MM.1S (cell line): Measurements from ENCODE around the gene MORN5.

Experiments used
- DNase-seq: peaks from one replicate; pipeline ENCODE4 v3.0.0-alpha.2; 2015
- H2AFZ ChIP-seq: fragments of 300-600 bp; sonication (generic); 2 replicates; pipeline ENCODE4 v1.6.0; 2016; ENCODE audit warnings: antibody characterized with exemption, low read length
- H3F3A ChIP-seq: fragments of 300-600 bp; sonication (generic); 2 replicates; pipeline ENCODE4 v1.6.1; 2016; ENCODE audit warnings: mild to moderate bottlenecking, antibody characterized with exemption, low read length, moderate library complexity, mixed read lengths; ENCODE audit not compliant: insufficient read depth
- H3K27ac ChIP-seq: fragments of 300-600 bp; sonication (generic); 2 replicates; pipeline ENCODE4 v1.5.1; 2016; ENCODE audit warnings: mild to moderate bottlenecking, low read length
- H3K27me3 ChIP-seq: fragments of 300-600 bp; sonication (generic); replicated peaks from 2 replicates; pipeline ENCODE4 v1.6.0; 2016; ENCODE audit warnings: low read length; ENCODE audit not compliant: insufficient read depth
- H3K36me3 ChIP-seq: fragments of 300-600 bp; sonication (generic); replicated peaks from 2 replicates; pipeline ENCODE4 v1.6.1; 2016; ENCODE audit warnings: mild to moderate bottlenecking, low read length, mixed read lengths; ENCODE audit not compliant: insufficient read depth
- H3K4me1 ChIP-seq: fragments of 300-600 bp; sonication (generic); 2 replicates; pipeline ENCODE4 v1.6.1; 2016; ENCODE audit warnings: low read length, mixed read lengths
- H3K4me2 ChIP-seq: fragments of 300-600 bp; sonication (generic); 2 replicates; pipeline ENCODE4 v1.6.0; 2016; ENCODE audit warnings: low read depth, low read length
- H3K4me3 ChIP-seq: fragments of 300-600 bp; sonication (generic); 2 replicates; pipeline ENCODE4 v1.5.1; 2016; ENCODE audit warnings: low read length, mixed read lengths
- H3K79me2 ChIP-seq: fragments of 300-600 bp; sonication (generic); 2 replicates; pipeline ENCODE4 v1.6.1; 2016; ENCODE audit warnings: mixed run types, low read length, mixed read lengths
- H3K9ac ChIP-seq: fragments of 300-600 bp; sonication (generic); 2 replicates; pipeline ENCODE4 v1.6.1; 2016; ENCODE audit warnings: low read length, mixed read lengths
- H3K9me2 ChIP-seq: fragments of 300-600 bp; sonication (generic); replicated peaks from 2 replicates; pipeline ENCODE4 v1.6.1; 2016; ENCODE audit warnings: mild to moderate bottlenecking, low read length, mixed read lengths; ENCODE audit not compliant: insufficient read depth
- H3K9me3 ChIP-seq: fragments of 300-600 bp; sonication (generic); replicated peaks from 2 replicates; pipeline ENCODE4 v1.6.1; 2016; ENCODE audit warnings: mild to moderate bottlenecking, low read length, mixed read lengths; ENCODE audit not compliant: insufficient read depth
- H4K20me1 ChIP-seq: fragments of 300-600 bp; sonication (generic); 2 replicates; pipeline ENCODE4 v1.6.1; 2016; ENCODE audit warnings: mild to moderate bottlenecking, low read length, moderate library complexity, mixed read lengths; ENCODE audit not compliant: insufficient read depth
- EZH2 ChIP-seq: fragments of 300-600 bp; sonication (generic); optimal IDR thresholded peaks from 2 replicates; pipeline ENCODE3; 2017; ENCODE audit warnings: low read depth, mild to moderate bottlenecking, antibody characterized with exemption, low read length, mixed read lengths
- EZH2phosphoT487 ChIP-seq: fragments of 300-600 bp; sonication (generic); IDR thresholded peaks from 2 replicates; pipeline ENCODE4 v1.6.1; 2018; ENCODE audit warnings: antibody characterized with exemption, low read length
- TF ChIP-seq, protein P1 (sequence below): fragments of 300-600 bp; sonication (generic); IDR thresholded peaks from 2 replicates; pipeline ENCODE4 v1.5.1; 2016; ENCODE audit warnings: antibody characterized with exemption, low read length, mixed read lengths

The MORN5 gene

DNA sequence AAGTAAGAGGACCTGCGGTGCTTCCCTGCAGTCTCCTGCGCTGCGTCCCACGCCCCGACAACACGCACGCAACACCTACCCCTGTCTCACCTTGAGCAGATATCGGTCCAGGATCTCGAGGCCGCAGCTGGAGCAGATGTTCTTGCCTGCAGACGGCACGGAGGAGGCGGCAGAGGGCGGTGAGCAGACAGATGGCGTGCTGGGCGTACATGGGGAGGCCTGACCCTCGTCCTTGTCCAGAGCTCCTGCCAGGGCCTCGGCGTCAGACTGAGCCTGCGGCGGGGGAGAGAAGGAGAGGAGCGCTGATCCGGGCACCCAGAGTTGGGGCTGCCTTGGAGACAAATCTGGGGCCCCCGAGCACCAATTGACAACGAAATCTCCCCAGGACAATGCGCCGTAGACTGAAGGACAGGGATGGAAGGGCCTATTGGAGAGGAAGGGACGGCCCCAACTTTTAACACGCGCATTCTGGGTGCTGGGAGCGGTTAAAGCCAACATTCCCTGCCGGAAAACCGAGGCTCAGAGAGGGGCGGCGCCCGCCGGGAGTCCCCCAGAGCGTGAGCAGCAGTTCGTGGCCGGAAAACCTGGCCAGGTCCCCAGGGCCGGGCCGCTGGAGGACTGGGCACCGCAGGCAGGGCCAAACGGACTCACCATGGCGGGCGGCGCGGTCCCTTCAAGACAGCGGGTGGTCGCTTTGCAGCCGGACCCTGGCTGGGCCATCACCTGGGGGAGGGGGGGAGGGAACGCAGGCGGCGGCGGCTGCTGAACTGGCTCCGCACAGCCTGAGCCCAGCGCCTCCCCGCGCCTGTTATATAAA is 67.3 kb downstream of the MORN5 start:
- Histone ChIP-seq H2AFZ (no peak overlapping the region), H3K4me3 (no peak overlapping the region), H3K27me3 (peaks cover 21% of the 10 kb centered on the region), H4K20me1 (no peaks in the 10 kb centered on the region), H3K9me2 (no peaks in the 10 kb centered on the region), H3K9ac (no peak overlapping the region), H3K9me3 (no peaks in the 10 kb centered on the region), H3K79me2 (no peaks in the 10 kb centered on the region), H3F3A (no peaks in the 10 kb centered on the region), H3K27ac (no peak overlapping the region), H3K4me2 (no peak overlapping the region), H3K36me3 (no peaks in the 10 kb centered on the region), H3K4me1 (no peaks in the 10 kb centered on the region)
- no peak for DNase-seq
- no peak for TF ChIP-seq EZH2
- TF ChIP-seq EZH2phosphoT487: no peak
- TF ChIP-seq, protein P1, sequence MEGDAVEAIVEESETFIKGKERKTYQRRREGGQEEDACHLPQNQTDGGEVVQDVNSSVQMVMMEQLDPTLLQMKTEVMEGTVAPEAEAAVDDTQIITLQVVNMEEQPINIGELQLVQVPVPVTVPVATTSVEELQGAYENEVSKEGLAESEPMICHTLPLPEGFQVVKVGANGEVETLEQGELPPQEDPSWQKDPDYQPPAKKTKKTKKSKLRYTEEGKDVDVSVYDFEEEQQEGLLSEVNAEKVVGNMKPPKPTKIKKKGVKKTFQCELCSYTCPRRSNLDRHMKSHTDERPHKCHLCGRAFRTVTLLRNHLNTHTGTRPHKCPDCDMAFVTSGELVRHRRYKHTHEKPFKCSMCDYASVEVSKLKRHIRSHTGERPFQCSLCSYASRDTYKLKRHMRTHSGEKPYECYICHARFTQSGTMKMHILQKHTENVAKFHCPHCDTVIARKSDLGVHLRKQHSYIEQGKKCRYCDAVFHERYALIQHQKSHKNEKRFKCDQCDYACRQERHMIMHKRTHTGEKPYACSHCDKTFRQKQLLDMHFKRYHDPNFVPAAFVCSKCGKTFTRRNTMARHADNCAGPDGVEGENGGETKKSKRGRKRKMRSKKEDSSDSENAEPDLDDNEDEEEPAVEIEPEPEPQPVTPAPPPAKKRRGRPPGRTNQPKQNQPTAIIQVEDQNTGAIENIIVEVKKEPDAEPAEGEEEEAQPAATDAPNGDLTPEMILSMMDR: no peak

DNA sequence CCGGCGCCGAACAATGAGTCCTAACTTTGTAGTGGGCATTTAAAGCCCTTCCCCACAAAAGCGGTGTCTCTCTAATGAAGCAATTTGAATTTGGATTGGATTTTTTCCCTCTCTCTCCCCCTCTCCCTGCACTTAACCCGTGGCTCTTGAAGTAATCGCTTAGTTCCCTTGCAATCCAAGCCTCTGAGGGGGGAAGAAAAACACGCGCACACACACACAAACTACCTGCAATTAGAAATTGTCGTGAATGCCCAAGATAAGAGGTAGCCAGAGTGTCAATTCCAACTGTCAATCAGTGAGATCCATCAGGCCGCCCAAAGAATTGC is 67.8 kb downstream of the MORN5 start:
- no peak overlapping the region for H2AFZ ChIP-seq
- H3K27ac ChIP-seq: no peak overlapping the region
- no peaks in the 10 kb centered on the region for H4K20me1 ChIP-seq
- no peaks in the 10 kb centered on the region for H3K9me3 ChIP-seq
- H3K27me3 ChIP-seq: peaks cover 21% of the 10 kb centered on the region
- no peaks in the 10 kb centered on the region for H3K36me3 ChIP-seq
- DNase-seq: no peak
- no peaks in the 10 kb centered on the region for H3K79me2 ChIP-seq
- H3F3A ChIP-seq: no peaks in the 10 kb centered on the region
- no peaks in the 10 kb centered on the region for H3K9me2 ChIP-seq
- H3K4me3 ChIP-seq: no peak overlapping the region
- TF ChIP-seq, protein P1: no peak
- TF ChIP-seq EZH2phosphoT487: no peak
- no peak for TF ChIP-seq EZH2
- no peaks in the 10 kb centered on the region for H3K4me1 ChIP-seq
- no peak overlapping the region for H3K4me2 ChIP-seq
- H3K9ac ChIP-seq: no peak overlapping the region

DNA sequence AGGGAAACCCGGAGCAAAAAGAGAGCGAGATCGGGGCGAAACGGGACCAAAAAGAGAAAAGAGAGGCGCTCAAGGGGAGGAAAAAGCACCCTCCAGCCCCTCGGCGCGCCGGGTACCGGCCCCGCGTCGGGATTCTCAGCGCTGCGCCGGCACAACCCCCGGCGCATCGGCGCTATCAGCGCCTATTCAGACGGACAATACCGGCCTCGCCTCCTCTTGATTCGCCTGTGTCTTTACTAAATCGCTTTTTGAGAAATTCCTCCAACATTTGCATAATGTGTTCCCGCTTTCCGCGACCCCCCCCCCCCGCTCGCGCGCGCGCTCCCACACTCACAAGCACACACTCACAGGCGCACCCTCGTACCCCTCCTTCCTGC is 68.5 kb downstream of the MORN5 start:
- DNase-seq: no peak
- TF ChIP-seq EZH2: no peak
- no peak for TF ChIP-seq EZH2phosphoT487
- TF ChIP-seq, protein P1: no peak
- Histone ChIP-seq H3K4me3 (peak overlapping the region; percentile 12; the same call in 1 of the 2 replicates), H4K20me1 (no peaks in the 10 kb centered on the region), H3K27me3 (peaks cover 21% of the 10 kb centered on the region), H3K9me3 (no peaks in the 10 kb centered on the region), H3K9ac (no peak overlapping the region), H3K27ac (no peak overlapping the region), H3K9me2 (no peaks in the 10 kb centered on the region), H3K79me2 (no peaks in the 10 kb centered on the region), H3K4me2 (peak overlapping the region; percentile 45; the same call in 1 of the 2 replicates), H3K4me1 (no peaks in the 10 kb centered on the region), H3K36me3 (no peaks in the 10 kb centered on the region), H2AFZ (no peak overlapping the region), H3F3A (no peaks in the 10 kb centered on the region)
